Measurements from ENCODE around the gene FAM13A. TPM values are rescaled to one million over a fixed set of nuclear protein-coding genes. Genes with fewer than 3 reads are reported as not detected.

Gene FAM13A
- total and polyA plus RNA-seq, 2 of the 4 experiments (the other 2 are of a cell fraction): 13.1 to 22.0 TPM

- Histone ChIP-seq H3K4me1 (ENCODE audit: control insufficient read depth, insufficient read depth, low read length) (no peaks in the 10 kb centered on the region), H3K9me3 (ENCODE audit: control insufficient read depth, insufficient read depth, low read length) (no peaks in the 10 kb centered on the region), H3K56ac (ENCODE audit: extremely low read depth, insufficient read depth, low read length) (no peak overlapping the region), H3K36me3 (ENCODE audit: control insufficient read depth, insufficient read depth, low read length) (no peaks in the 10 kb centered on the region), H2BK120ac (ENCODE audit: low read depth, low read length) (no peak overlapping the region), H4K20me1 (ENCODE audit: insufficient read depth, low read length) (no peaks in the 10 kb centered on the region), H2AK5ac (ENCODE audit: low read depth, low read length) (no peak overlapping the region), H2AFZ (replicated peaks; ENCODE audit: low read length, poor library complexity) (no peak overlapping the region), H4K5ac (ENCODE audit: low read depth, low read length) (no peak overlapping the region), H4K91ac (ENCODE audit: insufficient read depth, low read depth, low read length) (no peak overlapping the region), H2BK15ac (ENCODE audit: low read depth, low read length) (no peak overlapping the region), H3K4ac (ENCODE audit: low read depth, low read length) (no peak overlapping the region), H3K79me1 (ENCODE audit: low read depth in 1 of 2, low read length in 2 of 2) (no peaks in the 10 kb centered on the region), H2BK20ac (ENCODE audit: low read depth, low read length) (no peak overlapping the region), H3K27ac (ENCODE audit: insufficient read depth, low read length) (no peak overlapping the region), H2BK5ac (ENCODE audit: low read depth, low read length, poor library complexity, severe bottlenecking) (no peak overlapping the region), H3K4me3 (ENCODE audit: insufficient read depth, low read depth, low read length) (no peak overlapping the region), H3K9ac (ENCODE audit: low read depth, low read length) (no peak overlapping the region), H3K27me3 (ENCODE audit: control insufficient read depth, insufficient read depth, low read length) (no peaks in the 10 kb centered on the region), H3K4me2 (ENCODE audit: low read depth, low read length) (no peak overlapping the region), H2AK9ac (replicated peaks; ENCODE audit: low read depth, low read length, poor library complexity) (no peak overlapping the region), H3K9me1 (ENCODE audit: insufficient read depth, low read length) (no peaks in the 10 kb centered on the region), H4K8ac (ENCODE audit: low read depth in 2 of 2, low read length in 2 of 2) (no peak overlapping the region), H3K23ac (ENCODE audit: low read depth, low read length) (no peak overlapping the region), H3K18ac (ENCODE audit: low read depth, low read length) (no peak overlapping the region), H3K14ac (replicated peaks; ENCODE audit: low read depth, low read length) (no peak overlapping the region)
- DNase-seq (peak; percentile 7), ATAC-seq (ENCODE audit: low read depth) (no peak)
- TF ChIP-seq ELK1 (IDR thresholded peaks at IDR 0.05; ENCODE audit: borderline replicate concordance, low read depth, low read length) (no peak), NFE2L2 (IDR thresholded peaks at IDR 0.05; ENCODE audit: low read depth, low read length) (no peak), RAD21 (IDR thresholded peaks at IDR 0.05; ENCODE audit: low read length) (no peak), RCOR1 (IDR thresholded peaks at IDR 0.05; ENCODE audit: insufficient replicate concordance, low read length) (no peak), MXI1 (IDR thresholded peaks at IDR 0.05; ENCODE audit: borderline replicate concordance, low read depth, low read length) (no peak), FOS (IDR thresholded peaks at IDR 0.05; ENCODE audit: low read depth, low read length) (no peak), CHD1 (IDR thresholded peaks at IDR 0.05; ENCODE audit: low read depth, low read length) (no peak), MAFK (IDR thresholded peaks at IDR 0.05; ENCODE audit: low read depth, low read length) (no peak), USF2 (IDR thresholded peaks at IDR 0.05; ENCODE audit: low read depth, low read length) (no peak), MAZ (IDR thresholded peaks at IDR 0.05; ENCODE audit: borderline replicate concordance, low read depth, low read length) (no peak)
- ChIA-PET POLR2A (ENCODE audit: unreplicated experiment) (no interaction called here), CTCF (no interaction called here)
- dilution Hi-C loops (cut with HindIII; ENCODE audit: low sequenced_read_pairs, unreplicated experiment): no loop called here
- no CpG with 5 or more reads among the region's 1 CpG for WGBS, 2 experiments (ENCODE audit: extremely low coverage in 2 of 2, insufficient read length in 1 of 2)
- intact Hi-C loops (cut with micrococcal nuclease): no loop called here
- in situ Hi-C loops (cut with MboI; ENCODE audit: low sequenced_read_pairs): no loop called here
- no TSS peak for BruUV-seq (replicated peaks)
Observed at GRCh38 chr4:88828842-88829571, 228.0 kb downstream of the FAM13A start.

Data from IMR-90 (cell line).